Measurements from ENCODE around the gene LARGE1. TPM values are rescaled to one million over a fixed set of nuclear protein-coding genes. Genes with fewer than 3 reads are reported as not detected.

LARGE1 gene
- total and polyA plus RNA-seq, 10 donors, result 1.9 to 35.8 (median 22.8) TPM

DNA sequence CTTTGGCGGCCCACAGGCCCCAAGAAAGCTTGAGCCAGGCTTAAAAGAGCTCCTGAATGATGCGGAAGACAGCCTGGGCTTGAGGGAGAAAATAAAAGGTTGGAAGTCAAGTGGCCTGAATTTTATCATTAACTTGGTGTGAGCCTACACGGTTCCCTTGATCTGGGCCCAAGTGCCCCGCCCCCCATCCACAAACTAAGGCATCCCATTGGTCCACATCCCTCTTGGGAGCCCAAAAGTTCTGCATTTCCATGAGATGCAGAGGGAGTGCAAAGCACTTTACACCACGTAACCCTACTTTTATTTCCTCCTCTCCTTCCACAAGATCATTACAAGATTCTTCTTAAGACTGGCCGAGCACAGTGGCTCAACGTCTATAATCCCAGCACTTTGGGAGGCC lies 22.2 kb downstream of the LARGE1 start:
- WGBS, 5 donors, result 77 to 87% (median 80%) methylated on average over 7 of the region's 7 CpGs
- intact Hi-C loops (cut with DNase I; ENCODE audit: low total_unique reads), result no loop called here
- Histone ChIP-seq H3K9me3 (peaks cover 0 to 13% (median 8%) of the 10 kb centered on the region in 8 donors), H3K4me3 (no peak overlapping the region), H3K4me1 (peaks cover 0 to 21% (median 5%) of the 10 kb centered on the region in 6 donors), H3K36me3 (no peaks in the 10 kb centered on the region), H3K27me3 (replicated peaks in 1 of 7) (no peaks in the 10 kb centered on the region), H3K27ac (no peak overlapping the region)
- no peak for DNase-seq
- no peak for TF ChIP-seq POLR2A (IDR thresholded peaks at IDR 0.05)
- no peak for TF ChIP-seq POLR2AphosphoS5 (IDR thresholded peaks at IDR 0.05)
- TF ChIP-seq, protein P1, sequence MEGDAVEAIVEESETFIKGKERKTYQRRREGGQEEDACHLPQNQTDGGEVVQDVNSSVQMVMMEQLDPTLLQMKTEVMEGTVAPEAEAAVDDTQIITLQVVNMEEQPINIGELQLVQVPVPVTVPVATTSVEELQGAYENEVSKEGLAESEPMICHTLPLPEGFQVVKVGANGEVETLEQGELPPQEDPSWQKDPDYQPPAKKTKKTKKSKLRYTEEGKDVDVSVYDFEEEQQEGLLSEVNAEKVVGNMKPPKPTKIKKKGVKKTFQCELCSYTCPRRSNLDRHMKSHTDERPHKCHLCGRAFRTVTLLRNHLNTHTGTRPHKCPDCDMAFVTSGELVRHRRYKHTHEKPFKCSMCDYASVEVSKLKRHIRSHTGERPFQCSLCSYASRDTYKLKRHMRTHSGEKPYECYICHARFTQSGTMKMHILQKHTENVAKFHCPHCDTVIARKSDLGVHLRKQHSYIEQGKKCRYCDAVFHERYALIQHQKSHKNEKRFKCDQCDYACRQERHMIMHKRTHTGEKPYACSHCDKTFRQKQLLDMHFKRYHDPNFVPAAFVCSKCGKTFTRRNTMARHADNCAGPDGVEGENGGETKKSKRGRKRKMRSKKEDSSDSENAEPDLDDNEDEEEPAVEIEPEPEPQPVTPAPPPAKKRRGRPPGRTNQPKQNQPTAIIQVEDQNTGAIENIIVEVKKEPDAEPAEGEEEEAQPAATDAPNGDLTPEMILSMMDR (IDR thresholded peaks at IDR 0.05 in 8 of 11, conservative IDR thresholded peaks at IDR 0.05 in 3 of 11), result no peak

DNA sequence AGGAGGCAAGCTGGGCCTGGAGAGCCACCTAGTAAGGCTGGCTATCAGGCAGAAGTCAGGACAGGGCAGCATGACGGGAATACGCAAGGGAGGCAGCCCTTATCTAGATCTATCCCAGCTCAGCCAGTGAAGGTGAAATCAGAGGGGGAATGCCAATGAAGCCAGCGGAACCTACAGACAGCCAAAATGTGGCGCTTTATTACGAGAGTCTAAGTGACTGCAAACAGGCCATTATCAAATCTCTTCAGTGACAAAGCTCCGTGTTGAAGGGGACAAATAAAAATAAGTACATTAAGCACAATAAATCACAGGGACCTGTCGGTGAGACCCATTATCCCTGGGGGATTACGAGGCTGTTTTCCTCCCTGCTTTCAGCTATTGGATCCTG lies 22.8 kb downstream of the LARGE1 start:
- no peaks in the 10 kb centered on the region for H3K27me3 ChIP-seq (replicated peaks in 1 of 7)
- peaks cover 0 to 21% (median 5%) of the 10 kb centered on the region in 6 donors for H3K4me1 ChIP-seq
- TF ChIP-seq POLR2A (IDR thresholded peaks at IDR 0.05) (no peak), POLR2AphosphoS5 (IDR thresholded peaks at IDR 0.05) (no peak)
- TF ChIP-seq, protein P1 (IDR thresholded peaks at IDR 0.05 in 8 of 11, conservative IDR thresholded peaks at IDR 0.05 in 3 of 11), result no peak
- H3K9me3 ChIP-seq, result peaks cover 0 to 13% (median 8%) of the 10 kb centered on the region in 8 donors
- H3K27ac ChIP-seq, result peak overlapping the region in 2 of 8 donors; percentile 59 to 65
- WGBS, 5 donors, result 74 to 89% (median 81%) methylated on average over 8 of the region's 8 CpGs
- H3K36me3 ChIP-seq, result no peaks in the 10 kb centered on the region
- intact Hi-C loops (cut with DNase I; ENCODE audit: low total_unique reads), result no loop called here
- DNase-seq, result no peak
- H3K4me3 ChIP-seq, result no peak overlapping the region

DNA sequence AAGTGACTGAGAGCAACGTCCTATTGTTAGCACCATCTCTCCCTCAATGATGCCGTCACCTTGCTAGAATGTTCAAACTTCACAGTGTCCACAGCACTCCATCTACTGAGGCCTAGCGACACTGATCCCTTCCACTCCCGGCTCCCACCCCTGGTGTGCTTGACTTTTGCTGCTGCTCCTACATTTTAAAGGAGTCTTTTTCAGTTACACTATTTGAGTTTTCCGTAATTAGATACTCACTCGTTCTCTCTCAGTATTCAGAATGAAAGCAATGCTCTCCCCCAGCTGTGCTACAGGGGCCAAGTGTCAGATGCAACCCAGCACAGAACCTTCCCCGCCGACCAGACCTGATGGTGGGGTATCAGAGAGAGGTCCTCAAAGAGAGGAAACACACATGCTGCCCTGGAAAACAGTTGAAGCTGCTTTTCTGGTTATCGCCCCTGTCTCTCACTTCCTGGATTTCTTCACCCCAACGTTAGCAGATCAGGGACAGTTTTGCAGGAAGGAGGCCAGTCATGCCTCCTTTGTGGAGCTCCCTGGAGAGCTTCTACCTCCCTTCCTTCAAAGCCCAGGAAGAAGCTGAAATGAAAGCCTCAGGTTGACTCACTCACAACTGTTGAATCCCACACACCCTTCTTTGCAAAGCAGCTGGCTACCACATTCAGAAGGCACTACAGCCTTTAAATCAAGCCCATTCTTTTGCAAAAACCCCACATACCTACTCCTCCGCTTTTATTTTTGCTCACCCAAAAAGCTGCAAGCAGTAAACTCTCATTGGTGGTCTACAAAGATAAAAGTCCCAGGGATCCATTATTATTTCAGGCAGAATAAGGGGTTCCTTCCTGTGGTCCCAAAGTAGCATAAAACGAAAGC lies 23.5 kb downstream of the LARGE1 start:
- peak overlapping the region in 3 of 8 donors; percentile 21 to 65 (median 59) for H3K27ac ChIP-seq

More for the DNA sequence above, 23.5 kb downstream of the LARGE1 start:
- H3K9me3 ChIP-seq, result peaks cover 0 to 13% (median 8%) of the 10 kb centered on the region in 8 donors
- WGBS, 5 donors, result 61 to 69% (median 64%) methylated on average over 12 of the region's 12 CpGs
- DNase-seq, result no peak
- intact Hi-C loops (cut with DNase I; ENCODE audit: low total_unique reads), result no loop called here
- H3K36me3 ChIP-seq, result no peaks in the 10 kb centered on the region
- no peak overlapping the region for H3K4me3 ChIP-seq
- peaks cover 0 to 21% (median 5%) of the 10 kb centered on the region in 6 donors for H3K4me1 ChIP-seq
- TF ChIP-seq, protein P1 (IDR thresholded peaks at IDR 0.05 in 8 of 11, conservative IDR thresholded peaks at IDR 0.05 in 3 of 11), result no peak
- TF ChIP-seq POLR2AphosphoS5 (IDR thresholded peaks at IDR 0.05), result no peak
- TF ChIP-seq POLR2A (IDR thresholded peaks at IDR 0.05), result no peak
- H3K27me3 ChIP-seq (replicated peaks in 1 of 7), result no peaks in the 10 kb centered on the region
